SK-N-SH (cell line): Measurements from ENCODE around the gene AMN1.

Experiments used
- CHD2 ChIP-seq: fragments of 150-350 bp; IDR thresholded peaks from 2 replicates; pipeline ENCODE4 v1.6.1; 2018; ENCODE audit warnings: low read length; ENCODE audit not compliant: partially characterized antibody
- EP300 ChIP-seq, 2 experiments: IDR thresholded peaks; 2 replicates each; pipeline versions ENCODE4 v1.4.0 to v1.6.1; 2012; ENCODE audit warnings: borderline replicate concordance in 1 of 2, low read depth in 1 of 2, low read length in 1 of 2
- FOXM1 ChIP-seq: IDR thresholded peaks from 2 replicates; pipeline ENCODE4 v1.4.0; 2012; ENCODE audit warnings: low read depth, mild to moderate bottlenecking
- GATA2 ChIP-seq: sonication (generic); formaldehyde crosslinking; IDR thresholded peaks from 2 replicates; pipeline ENCODE4 v1.5.0; 2020; ENCODE audit warnings: mild to moderate bottlenecking, missing genetic modification reagents
- JUND ChIP-seq: IDR thresholded peaks from 2 replicates; pipeline ENCODE4 v1.4.0; 2012
- RAD21 ChIP-seq: IDR thresholded peaks from 2 replicates; pipeline ENCODE4 v1.6.1; 2012; ENCODE audit warnings: mild to moderate bottlenecking, low read length
- TCF12 ChIP-seq: IDR thresholded peaks from 2 replicates; pipeline ENCODE4 v1.4.0; 2012
- YY1 ChIP-seq: IDR thresholded peaks from 2 replicates; pipeline ENCODE4 v1.4.0; 2012; ENCODE audit warnings: low read depth, mild to moderate bottlenecking
- TF ChIP-seq, protein P1 (sequence below): IDR thresholded peaks from 2 replicates; pipeline ENCODE4 v1.4.0; 2012; ENCODE audit warnings: low read depth, borderline replicate concordance
- TF ChIP-seq, protein P2 (sequence below): fragments of 200-600 bp; sonication (generic); IDR thresholded peaks from 2 replicates; pipeline ENCODE4 v1.6.1; 2017; ENCODE audit warnings: antibody characterized with exemption, mild to moderate bottlenecking, moderate library complexity
- TF ChIP-seq, protein P3 (sequence below): IDR thresholded peaks from 2 replicates; pipeline ENCODE4 v1.6.1; 2012; ENCODE audit warnings: mild to moderate bottlenecking, low read depth, low read length, moderate library complexity

DNA sequence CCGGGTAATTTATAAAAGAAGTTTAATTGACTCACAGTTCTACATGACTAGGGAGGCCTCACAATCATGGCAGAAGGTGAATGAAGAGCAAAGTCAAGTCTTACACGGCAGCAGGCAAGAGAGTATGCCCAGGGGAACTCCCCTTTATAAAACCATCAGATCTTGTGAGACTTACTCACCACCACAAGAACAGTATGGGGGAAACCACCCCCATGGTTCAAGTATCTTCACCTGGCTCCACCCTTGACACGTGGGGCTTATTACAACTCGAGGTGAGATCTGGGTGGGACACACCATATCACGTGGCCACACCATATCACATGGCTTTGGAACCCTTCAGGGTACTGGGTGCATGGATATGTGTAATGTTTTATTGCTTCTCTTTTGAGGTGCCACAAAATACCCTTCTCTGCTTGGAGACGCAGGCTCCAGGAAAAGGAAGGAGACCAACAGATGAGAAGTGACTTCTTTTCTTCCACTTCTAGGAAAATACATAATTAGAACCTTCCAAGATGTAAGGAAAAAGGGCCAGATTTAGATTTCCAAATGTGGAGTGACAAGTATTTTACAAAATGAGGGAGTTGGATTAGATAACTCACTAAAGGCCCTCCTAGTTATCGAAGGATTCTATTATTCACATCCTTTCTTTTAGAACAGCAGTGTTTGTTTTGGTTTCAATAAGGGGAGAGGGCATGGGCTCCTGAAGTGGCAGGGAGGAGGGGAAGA is 102.4 kb downstream of the AMN1 start:
- TF ChIP-seq GATA2 (CRISPR knock-in tag), result no peak
- TF ChIP-seq, protein P1, sequence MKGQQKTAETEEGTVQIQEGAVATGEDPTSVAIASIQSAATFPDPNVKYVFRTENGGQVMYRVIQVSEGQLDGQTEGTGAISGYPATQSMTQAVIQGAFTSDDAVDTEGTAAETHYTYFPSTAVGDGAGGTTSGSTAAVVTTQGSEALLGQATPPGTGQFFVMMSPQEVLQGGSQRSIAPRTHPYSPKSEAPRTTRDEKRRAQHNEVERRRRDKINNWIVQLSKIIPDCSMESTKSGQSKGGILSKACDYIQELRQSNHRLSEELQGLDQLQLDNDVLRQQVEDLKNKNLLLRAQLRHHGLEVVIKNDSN, result no peak
- TF ChIP-seq, protein P2, sequence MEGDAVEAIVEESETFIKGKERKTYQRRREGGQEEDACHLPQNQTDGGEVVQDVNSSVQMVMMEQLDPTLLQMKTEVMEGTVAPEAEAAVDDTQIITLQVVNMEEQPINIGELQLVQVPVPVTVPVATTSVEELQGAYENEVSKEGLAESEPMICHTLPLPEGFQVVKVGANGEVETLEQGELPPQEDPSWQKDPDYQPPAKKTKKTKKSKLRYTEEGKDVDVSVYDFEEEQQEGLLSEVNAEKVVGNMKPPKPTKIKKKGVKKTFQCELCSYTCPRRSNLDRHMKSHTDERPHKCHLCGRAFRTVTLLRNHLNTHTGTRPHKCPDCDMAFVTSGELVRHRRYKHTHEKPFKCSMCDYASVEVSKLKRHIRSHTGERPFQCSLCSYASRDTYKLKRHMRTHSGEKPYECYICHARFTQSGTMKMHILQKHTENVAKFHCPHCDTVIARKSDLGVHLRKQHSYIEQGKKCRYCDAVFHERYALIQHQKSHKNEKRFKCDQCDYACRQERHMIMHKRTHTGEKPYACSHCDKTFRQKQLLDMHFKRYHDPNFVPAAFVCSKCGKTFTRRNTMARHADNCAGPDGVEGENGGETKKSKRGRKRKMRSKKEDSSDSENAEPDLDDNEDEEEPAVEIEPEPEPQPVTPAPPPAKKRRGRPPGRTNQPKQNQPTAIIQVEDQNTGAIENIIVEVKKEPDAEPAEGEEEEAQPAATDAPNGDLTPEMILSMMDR, result no peak
- TF ChIP-seq, protein P3, sequence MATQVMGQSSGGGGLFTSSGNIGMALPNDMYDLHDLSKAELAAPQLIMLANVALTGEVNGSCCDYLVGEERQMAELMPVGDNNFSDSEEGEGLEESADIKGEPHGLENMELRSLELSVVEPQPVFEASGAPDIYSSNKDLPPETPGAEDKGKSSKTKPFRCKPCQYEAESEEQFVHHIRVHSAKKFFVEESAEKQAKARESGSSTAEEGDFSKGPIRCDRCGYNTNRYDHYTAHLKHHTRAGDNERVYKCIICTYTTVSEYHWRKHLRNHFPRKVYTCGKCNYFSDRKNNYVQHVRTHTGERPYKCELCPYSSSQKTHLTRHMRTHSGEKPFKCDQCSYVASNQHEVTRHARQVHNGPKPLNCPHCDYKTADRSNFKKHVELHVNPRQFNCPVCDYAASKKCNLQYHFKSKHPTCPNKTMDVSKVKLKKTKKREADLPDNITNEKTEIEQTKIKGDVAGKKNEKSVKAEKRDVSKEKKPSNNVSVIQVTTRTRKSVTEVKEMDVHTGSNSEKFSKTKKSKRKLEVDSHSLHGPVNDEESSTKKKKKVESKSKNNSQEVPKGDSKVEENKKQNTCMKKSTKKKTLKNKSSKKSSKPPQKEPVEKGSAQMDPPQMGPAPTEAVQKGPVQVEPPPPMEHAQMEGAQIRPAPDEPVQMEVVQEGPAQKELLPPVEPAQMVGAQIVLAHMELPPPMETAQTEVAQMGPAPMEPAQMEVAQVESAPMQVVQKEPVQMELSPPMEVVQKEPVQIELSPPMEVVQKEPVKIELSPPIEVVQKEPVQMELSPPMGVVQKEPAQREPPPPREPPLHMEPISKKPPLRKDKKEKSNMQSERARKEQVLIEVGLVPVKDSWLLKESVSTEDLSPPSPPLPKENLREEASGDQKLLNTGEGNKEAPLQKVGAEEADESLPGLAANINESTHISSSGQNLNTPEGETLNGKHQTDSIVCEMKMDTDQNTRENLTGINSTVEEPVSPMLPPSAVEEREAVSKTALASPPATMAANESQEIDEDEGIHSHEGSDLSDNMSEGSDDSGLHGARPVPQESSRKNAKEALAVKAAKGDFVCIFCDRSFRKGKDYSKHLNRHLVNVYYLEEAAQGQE, result no peak
- no peak for TF ChIP-seq EP300 (IDR thresholded peaks at IDR 0.05; ENCODE audit: borderline replicate concordance in 1 of 2, low read depth in 1 of 2, low read length in 1 of 2)
- TF ChIP-seq RAD21, result no peak
- TF ChIP-seq TCF12, result no peak
- TF ChIP-seq FOXM1, result no peak
- no peak for TF ChIP-seq JUND
- TF ChIP-seq CHD2, result no peak
- TF ChIP-seq YY1, result no peak
